ENCODE results near the gene C1orf141.
"Not testable (repeated sequence)": the region's sequence is repeated elsewhere in the genome, so short reads cannot be mapped to it uniquely, and the experiment has no call there.

The C1orf141 gene

GRCh38 chr1:67142931-67143330 is 8.2 kb upstream of the C1orf141 start:
- no peak for DNase-seq (ENCODE audit: low read depth in 3 of 3)

GRCh38 chr1:67141832-67142231 is 7.1 kb upstream of the C1orf141 start:
- DNase-seq (ENCODE audit: low read depth in 3 of 3), result not testable (repeated sequence)

GRCh38 chr1:67140460-67140859 is 5.7 kb upstream of the C1orf141 start:
- no peak for DNase-seq (ENCODE audit: low read depth in 3 of 3)

- DNase-seq (ENCODE audit: low read depth in 3 of 3), result no peak
Observed at GRCh38 chr1:67138813-67139499, 4.2 kb upstream of the C1orf141 start.

GRCh38 chr1:67137307-67137753 is 2.6 kb upstream of the C1orf141 start:
- DNase-seq (ENCODE audit: low read depth in 3 of 3), result no peak

- no peak for DNase-seq (ENCODE audit: low read depth in 3 of 3)
Observed at GRCh38 chr1:67135354-67135753, 584 bp upstream of the C1orf141 start.

- no peak for DNase-seq (ENCODE audit: low read depth in 3 of 3)
Observed at GRCh38 chr1:67133177-67133576, 1.6 kb downstream of the C1orf141 start.

- no peak for DNase-seq (ENCODE audit: low read depth in 3 of 3)
Observed at GRCh38 chr1:67130673-67131072, 4.1 kb downstream of the C1orf141 start.

- no peak for DNase-seq (ENCODE audit: low read depth in 3 of 3)
Observed at GRCh38 chr1:67126974-67127373, 7.8 kb downstream of the C1orf141 start.

- DNase-seq (ENCODE audit: low read depth in 3 of 3), result no peak
Observed at GRCh38 chr1:67126111-67126746, 8.5 kb downstream of the C1orf141 start.

GRCh38 chr1:67124455-67124854 is 10.3 kb downstream of the C1orf141 start:
- DNase-seq (ENCODE audit: low read depth in 3 of 3), result no peak

GRCh38 chr1:67120855-67121619 is 13.7 kb downstream of the C1orf141 start:
- DNase-seq (ENCODE audit: low read depth in 3 of 3), result no peak

- no peak for DNase-seq (ENCODE audit: low read depth in 3 of 3)
Observed at GRCh38 chr1:67118646-67119045, 16.1 kb downstream of the C1orf141 start.

GRCh38 chr1:67118191-67118590 is 16.6 kb downstream of the C1orf141 start:
- DNase-seq (ENCODE audit: low read depth in 3 of 3), result no peak

GRCh38 chr1:67114162-67114561 is 20.6 kb downstream of the C1orf141 start:
- no peak for DNase-seq (ENCODE audit: low read depth in 3 of 3)

- DNase-seq (ENCODE audit: low read depth in 3 of 3), result no peak
Observed at GRCh38 chr1:67110352-67110751, 24.4 kb downstream of the C1orf141 start.

GRCh38 chr1:67105508-67105907 is 29.3 kb downstream of the C1orf141 start:
- DNase-seq (ENCODE audit: low read depth in 3 of 3), result no peak

GRCh38 chr1:67103548-67103947 is 31.2 kb downstream of the C1orf141 start:
- DNase-seq (ENCODE audit: low read depth in 3 of 3), result no peak

- no peak for DNase-seq (ENCODE audit: low read depth in 3 of 3)
Observed at GRCh38 chr1:67100833-67101232, 33.9 kb downstream of the C1orf141 start.

- DNase-seq (ENCODE audit: low read depth in 3 of 3), result no peak
Observed at GRCh38 chr1:67097305-67097704, 37.5 kb downstream of the C1orf141 start.

- DNase-seq (ENCODE audit: low read depth in 3 of 3), result no peak
Observed at GRCh38 chr1:67094191-67094590, 40.6 kb downstream of the C1orf141 start.

GRCh38 chr1:67089685-67090208 is 45.0 kb downstream of the C1orf141 start:
- no peak for DNase-seq (ENCODE audit: low read depth in 3 of 3)

- no peak for DNase-seq (ENCODE audit: low read depth in 3 of 3)
Observed at GRCh38 chr1:67088440-67088839, 46.3 kb downstream of the C1orf141 start.
